ENCODE measurements around the gene ACVRL1.

- no peak for TF ChIP-seq POLR2A (IDR thresholded peaks at IDR 0.05)
- TF ChIP-seq, protein P1, sequence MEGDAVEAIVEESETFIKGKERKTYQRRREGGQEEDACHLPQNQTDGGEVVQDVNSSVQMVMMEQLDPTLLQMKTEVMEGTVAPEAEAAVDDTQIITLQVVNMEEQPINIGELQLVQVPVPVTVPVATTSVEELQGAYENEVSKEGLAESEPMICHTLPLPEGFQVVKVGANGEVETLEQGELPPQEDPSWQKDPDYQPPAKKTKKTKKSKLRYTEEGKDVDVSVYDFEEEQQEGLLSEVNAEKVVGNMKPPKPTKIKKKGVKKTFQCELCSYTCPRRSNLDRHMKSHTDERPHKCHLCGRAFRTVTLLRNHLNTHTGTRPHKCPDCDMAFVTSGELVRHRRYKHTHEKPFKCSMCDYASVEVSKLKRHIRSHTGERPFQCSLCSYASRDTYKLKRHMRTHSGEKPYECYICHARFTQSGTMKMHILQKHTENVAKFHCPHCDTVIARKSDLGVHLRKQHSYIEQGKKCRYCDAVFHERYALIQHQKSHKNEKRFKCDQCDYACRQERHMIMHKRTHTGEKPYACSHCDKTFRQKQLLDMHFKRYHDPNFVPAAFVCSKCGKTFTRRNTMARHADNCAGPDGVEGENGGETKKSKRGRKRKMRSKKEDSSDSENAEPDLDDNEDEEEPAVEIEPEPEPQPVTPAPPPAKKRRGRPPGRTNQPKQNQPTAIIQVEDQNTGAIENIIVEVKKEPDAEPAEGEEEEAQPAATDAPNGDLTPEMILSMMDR (IDR thresholded peaks at IDR 0.05) = no peak
Measured at GRCh38 chr12:51886021-51886710, 21.1 kb upstream of the ACVRL1 start.
